K562 (cell line): Measurements from ENCODE around the gene SARS1. TPM values are rescaled to one million over a fixed set of nuclear protein-coding genes. Genes with fewer than 3 reads are reported as not detected.

Source experiments
- ASH1L ChIP-seq: fragments of 450-650 bp; IDR thresholded peaks from 2 replicates; pipeline ENCODE4 v1.6.1; 2018; ENCODE audit warnings: borderline replicate concordance, mild to moderate bottlenecking, low read depth; ENCODE audit not compliant: partially characterized antibody
- ATF7 ChIP-seq: fragments of 450-650 bp; IDR thresholded peaks from 2 replicates; pipeline ENCODE4 v1.7.1; 2014; ENCODE audit warnings: mild to moderate bottlenecking, moderate library complexity
- CBX2 ChIP-seq: fragments of 200-600 bp; sonication (generic); IDR thresholded peaks from one replicate; pipeline ENCODE4 v1.6.1; 2012; ENCODE audit warnings: mild to moderate bottlenecking, low read length, inconsistent platforms; ENCODE audit not compliant: insufficient read depth, poor library complexity, severe bottlenecking
- CHD2 ChIP-seq: IDR thresholded peaks from 2 replicates; pipeline ENCODE4 v1.6.1; 2011; ENCODE audit warnings: low read depth, low read length
- CTCF ChIP-seq, 3 experiments: IDR thresholded peaks in 2 of 3; conservative IDR thresholded peaks in 1 of 3; 2 replicates each; pipeline ENCODE4 v1.5.1; 2011 to 2012; ENCODE audit warnings: low read length in 3 of 3, mild to moderate bottlenecking in 3 of 3, control low read depth in 2 of 3, improper control_type of control experiment in 1 of 3, inconsistent platforms in 1 of 3, low read depth in 1 of 3, mixed read lengths in 1 of 3, moderate library complexity in 1 of 3; ENCODE audit not compliant: insufficient read depth in 2 of 3
- ELK1 ChIP-seq: sonication (generic); formaldehyde crosslinking; IDR thresholded peaks from 2 replicates; pipeline ENCODE4 v1.8.1; 2022; ENCODE audit warnings: missing genetic modification reagents
- HDAC3 ChIP-seq: fragments of 450-650 bp; IDR thresholded peaks from 2 replicates; pipeline ENCODE4 v1.6.1; 2018; ENCODE audit warnings: borderline replicate concordance, mild to moderate bottlenecking, moderate library complexity; ENCODE audit not compliant: partially characterized antibody
- KLF10 ChIP-seq: fragments of 250-450 bp; sonication (Bioruptor Pico); IDR thresholded peaks from 2 replicates; pipeline ENCODE4 v1.6.1; 2021; ENCODE audit warnings: matching md5 sums
- SMARCE1 ChIP-seq: fragments of 450-650 bp; IDR thresholded peaks from 2 replicates; pipeline ENCODE4 v1.7.1; 2016; ENCODE audit warnings: mild to moderate bottlenecking
- TCF3 ChIP-seq: sonication (generic); formaldehyde crosslinking; IDR thresholded peaks from 2 replicates; pipeline ENCODE4 v1.4.0; 2020; ENCODE audit warnings: mild to moderate bottlenecking, missing genetic modification reagents
- ZEB2 ChIP-seq: fragments of 450-650 bp; IDR thresholded peaks from 2 replicates; pipeline ENCODE4 v1.6.1; 2016
- ZNF184 ChIP-seq: sonication (generic); formaldehyde crosslinking; IDR thresholded peaks from 2 replicates; pipeline ENCODE4 v1.5.0; 2020; ENCODE audit warnings: missing genetic modification reagents
- polyA plus RNA-seq, 8 experiments: library from polyadenylated mRNA; depleted of rRNA in 4 of 8; stranded (reverse) in 5 of 8; unstranded in 3 of 8; fragments of >200 nt; fragmentation: Nextera tagmentation in 2 of 8; fragmentation: Illumina TruSeq in 1 of 8; extraction: Ambion mirVana in 2 of 8; extraction: Trizol in 1 of 8; gene quantifications; 2 replicates each; pipeline versions ENCODE4 v1.2.1 to v1.2.3, GENCODE V29; 2011 to 2014; ENCODE audit warnings: inconsistent platforms in 1 of 8, missing spikeins in 1 of 8
- total RNA-seq, 7 experiments: library from RNA; depleted of rRNA in 6 of 7; stranded (reverse); fragments of >200 nt in 6 of 7; fragmentation: Illumina TruSeq in 2 of 7; extraction: Trizol in 2 of 7; gene quantifications; 2 replicates each; pipeline versions ENCODE4 v1.2.1 to v1.2.3, GENCODE V29; 2011 to 2021; ENCODE audit warnings: low replicate concordance in 1 of 7
- TF ChIP-seq, protein P1 (sequence below): fragments of 250-450 bp; sonication (Bioruptor Pico); IDR thresholded peaks from 2 replicates; pipeline ENCODE4 v1.4.0; 2020
- TF ChIP-seq, protein P2 (sequence below): fragments of 450-650 bp; formaldehyde crosslinking; IDR thresholded peaks from 2 replicates; pipeline ENCODE4 v1.4.0; 2020; ENCODE audit warnings: mild to moderate bottlenecking, moderate library complexity
- TF ChIP-seq, protein P3 (sequence below): fragments of 450-650 bp; IDR thresholded peaks from 2 replicates; pipeline ENCODE4 v1.6.1; 2016; ENCODE audit warnings: mild to moderate bottlenecking

Gene SARS1
- total and polyA plus RNA-seq, 9 of the 15 experiments (the other 6 are each of a cell fraction or from before 2014, with no cell fraction given) = 221 to 623 (median 254) TPM

DNA sequence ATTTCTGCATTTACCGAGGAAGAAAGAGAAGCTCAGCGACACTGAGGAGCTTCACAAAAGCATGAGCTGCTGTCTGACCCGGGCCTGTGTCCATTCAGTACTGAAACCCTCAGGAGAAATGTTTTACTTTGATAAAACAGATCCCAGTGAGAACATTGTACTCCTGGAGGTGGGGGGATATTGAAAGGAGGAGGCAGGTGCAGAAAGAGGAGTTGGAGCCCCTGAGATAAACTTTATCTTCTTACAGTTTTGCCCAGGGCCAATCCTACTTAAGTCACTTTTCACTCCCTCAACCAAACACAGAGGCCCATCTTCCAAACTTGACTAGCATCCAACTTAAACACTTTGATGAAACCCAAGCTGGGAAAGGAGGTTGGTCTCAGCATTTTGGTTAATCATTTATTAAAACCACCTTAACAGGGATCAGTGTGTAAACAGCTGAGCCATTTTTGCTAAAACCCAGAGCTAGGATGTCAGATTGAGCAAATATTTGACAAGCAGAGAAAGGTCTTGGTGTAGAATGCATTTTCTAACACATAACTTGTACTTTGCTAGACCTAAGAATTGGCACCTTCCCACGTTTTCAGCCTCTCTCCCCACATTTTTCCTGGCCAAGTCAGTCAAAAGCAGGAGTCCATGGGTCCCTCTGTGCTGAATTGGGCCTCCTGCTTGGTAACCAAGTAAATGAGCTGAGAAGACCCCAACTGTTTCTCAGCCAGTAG lies 32.5 kb upstream of the SARS1 start (continued):
- TF ChIP-seq ELK1 (CRISPR knock-in tag) (no peak), CBX2 (no peak), SMARCE1 (no peak), ZEB2 (peak; percentile 8; the same call in 1 of the 2 replicates), CTCF (IDR thresholded peaks at IDR 0.05 in 2 of 3, conservative IDR thresholded peaks at IDR 0.05 in 1 of 3; ENCODE audit: insufficient read depth in 2 of 3, low read depth in 1 of 3, low read length in 3 of 3) (no peak), HDAC3 (no peak), ZNF184 (no peak), TCF3 (peak; percentile 80), CHD2 (no peak), KLF10 (CRISPR knock-in tag) (no peak), ATF7 (no peak), ASH1L (no peak)
- TF ChIP-seq, protein P1, sequence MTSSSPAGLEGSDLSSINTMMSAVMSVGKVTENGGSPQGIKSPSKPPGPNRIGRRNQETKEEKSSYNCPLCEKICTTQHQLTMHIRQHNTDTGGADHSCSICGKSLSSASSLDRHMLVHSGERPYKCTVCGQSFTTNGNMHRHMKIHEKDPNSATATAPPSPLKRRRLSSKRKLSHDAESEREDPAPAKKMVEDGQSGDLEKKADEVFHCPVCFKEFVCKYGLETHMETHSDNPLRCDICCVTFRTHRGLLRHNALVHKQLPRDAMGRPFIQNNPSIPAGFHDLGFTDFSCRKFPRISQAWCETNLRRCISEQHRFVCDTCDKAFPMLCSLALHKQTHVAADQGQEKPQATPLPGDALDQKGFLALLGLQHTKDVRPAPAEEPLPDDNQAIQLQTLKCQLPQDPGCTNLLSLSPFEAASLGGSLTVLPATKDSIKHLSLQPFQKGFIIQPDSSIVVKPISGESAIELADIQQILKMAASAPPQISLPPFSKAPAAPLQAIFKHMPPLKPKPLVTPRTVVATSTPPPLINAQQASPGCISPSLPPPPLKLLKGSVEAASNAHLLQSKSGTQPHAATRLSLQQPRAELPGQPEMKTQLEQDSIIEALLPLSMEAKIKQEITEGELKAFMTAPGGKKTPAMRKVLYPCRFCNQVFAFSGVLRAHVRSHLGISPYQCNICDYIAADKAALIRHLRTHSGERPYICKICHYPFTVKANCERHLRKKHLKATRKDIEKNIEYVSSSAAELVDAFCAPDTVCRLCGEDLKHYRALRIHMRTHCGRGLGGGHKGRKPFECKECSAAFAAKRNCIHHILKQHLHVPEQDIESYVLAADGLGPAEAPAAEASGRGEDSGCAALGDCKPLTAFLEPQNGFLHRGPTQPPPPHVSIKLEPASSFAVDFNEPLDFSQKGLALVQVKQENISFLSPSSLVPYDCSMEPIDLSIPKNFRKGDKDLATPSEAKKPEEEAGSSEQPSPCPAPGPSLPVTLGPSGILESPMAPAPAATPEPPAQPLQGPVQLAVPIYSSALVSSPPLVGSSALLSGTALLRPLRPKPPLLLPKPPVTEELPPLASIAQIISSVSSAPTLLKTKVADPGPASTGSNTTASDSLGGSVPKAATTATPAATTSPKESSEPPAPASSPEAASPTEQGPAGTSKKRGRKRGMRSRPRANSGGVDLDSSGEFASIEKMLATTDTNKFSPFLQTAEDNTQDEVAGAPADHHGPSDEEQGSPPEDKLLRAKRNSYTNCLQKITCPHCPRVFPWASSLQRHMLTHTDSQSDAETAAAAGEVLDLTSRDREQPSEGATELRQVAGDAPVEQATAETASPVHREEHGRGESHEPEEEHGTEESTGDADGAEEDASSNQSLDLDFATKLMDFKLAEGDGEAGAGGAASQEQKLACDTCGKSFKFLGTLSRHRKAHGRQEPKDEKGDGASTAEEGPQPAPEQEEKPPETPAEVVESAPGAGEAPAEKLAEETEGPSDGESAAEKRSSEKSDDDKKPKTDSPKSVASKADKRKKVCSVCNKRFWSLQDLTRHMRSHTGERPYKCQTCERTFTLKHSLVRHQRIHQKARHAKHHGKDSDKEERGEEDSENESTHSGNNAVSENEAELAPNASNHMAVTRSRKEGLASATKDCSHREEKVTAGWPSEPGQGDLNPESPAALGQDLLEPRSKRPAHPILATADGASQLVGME (CRISPR knock-in tag) = no peak
- TF ChIP-seq, protein P2, sequence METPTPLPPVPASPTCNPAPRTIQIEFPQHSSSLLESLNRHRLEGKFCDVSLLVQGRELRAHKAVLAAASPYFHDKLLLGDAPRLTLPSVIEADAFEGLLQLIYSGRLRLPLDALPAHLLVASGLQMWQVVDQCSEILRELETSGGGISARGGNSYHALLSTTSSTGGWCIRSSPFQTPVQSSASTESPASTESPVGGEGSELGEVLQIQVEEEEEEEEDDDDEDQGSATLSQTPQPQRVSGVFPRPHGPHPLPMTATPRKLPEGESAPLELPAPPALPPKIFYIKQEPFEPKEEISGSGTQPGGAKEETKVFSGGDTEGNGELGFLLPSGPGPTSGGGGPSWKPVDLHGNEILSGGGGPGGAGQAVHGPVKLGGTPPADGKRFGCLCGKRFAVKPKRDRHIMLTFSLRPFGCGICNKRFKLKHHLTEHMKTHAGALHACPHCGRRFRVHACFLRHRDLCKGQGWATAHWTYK (CRISPR knock-in tag) = no peak
- TF ChIP-seq, protein P3, sequence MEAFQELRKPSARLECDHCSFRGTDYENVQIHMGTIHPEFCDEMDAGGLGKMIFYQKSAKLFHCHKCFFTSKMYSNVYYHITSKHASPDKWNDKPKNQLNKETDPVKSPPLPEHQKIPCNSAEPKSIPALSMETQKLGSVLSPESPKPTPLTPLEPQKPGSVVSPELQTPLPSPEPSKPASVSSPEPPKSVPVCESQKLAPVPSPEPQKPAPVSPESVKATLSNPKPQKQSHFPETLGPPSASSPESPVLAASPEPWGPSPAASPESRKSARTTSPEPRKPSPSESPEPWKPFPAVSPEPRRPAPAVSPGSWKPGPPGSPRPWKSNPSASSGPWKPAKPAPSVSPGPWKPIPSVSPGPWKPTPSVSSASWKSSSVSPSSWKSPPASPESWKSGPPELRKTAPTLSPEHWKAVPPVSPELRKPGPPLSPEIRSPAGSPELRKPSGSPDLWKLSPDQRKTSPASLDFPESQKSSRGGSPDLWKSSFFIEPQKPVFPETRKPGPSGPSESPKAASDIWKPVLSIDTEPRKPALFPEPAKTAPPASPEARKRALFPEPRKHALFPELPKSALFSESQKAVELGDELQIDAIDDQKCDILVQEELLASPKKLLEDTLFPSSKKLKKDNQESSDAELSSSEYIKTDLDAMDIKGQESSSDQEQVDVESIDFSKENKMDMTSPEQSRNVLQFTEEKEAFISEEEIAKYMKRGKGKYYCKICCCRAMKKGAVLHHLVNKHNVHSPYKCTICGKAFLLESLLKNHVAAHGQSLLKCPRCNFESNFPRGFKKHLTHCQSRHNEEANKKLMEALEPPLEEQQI = no peak
